Transverse colon (tissue), 4 donors: ENCODE results near the gene NDUFA12. TPM values are rescaled to one million over a fixed set of nuclear protein-coding genes. Genes with fewer than 3 reads are reported as not detected.

Experiments
- DNase-seq: peaks from one replicate; pipeline ENCODE4 v3.0.0-alpha.2; 2019
- H3K27ac ChIP-seq, 4 donors: fragments of 200-600 bp; sonication (generic); 2 replicates each; pipeline ENCODE4 v1.5.1; 2016 to 2018; ENCODE audit warnings: inconsistent platforms in 4 of 4
- H3K27me3 ChIP-seq: fragments of 200-600 bp; sonication (generic); 2 replicates; pipeline ENCODE4 v1.5.1; 2017; ENCODE audit warnings: inconsistent platforms
- H3K36me3 ChIP-seq, 4 donors: fragments of 200-600 bp; sonication (generic); 2 replicates each; pipeline ENCODE4 v1.5.1; 2017 to 2019; ENCODE audit warnings: inconsistent platforms in 4 of 4
- H3K4me1 ChIP-seq, 4 donors: fragments of 200-600 bp; sonication (generic); 2 replicates each; pipeline ENCODE4 v1.5.1; 2017 to 2020; ENCODE audit warnings: inconsistent platforms in 4 of 4
- H3K4me3 ChIP-seq, 4 donors: fragments of 200-600 bp; sonication (generic); 1 replicate in 1 of 4; 2 replicates in 3 of 4; pipeline versions ENCODE4 v1.5.1 to v1.6.1; 2017 to 2019; ENCODE audit warnings: inconsistent platforms in 4 of 4
- H3K9me3 ChIP-seq, 2 donors: fragments of 200-600 bp; sonication (generic); 2 replicates each; pipeline ENCODE4 v1.5.1; 2017 to 2019; ENCODE audit warnings: inconsistent platforms in 2 of 2
- EP300 ChIP-seq: sonication (generic); formaldehyde crosslinking; IDR thresholded peaks from one replicate; pipeline ENCODE4 v1.6.1; 2017; ENCODE audit warnings: antibody characterized with exemption, low read depth
- POLR2A ChIP-seq: fragments of 450-650 bp; IDR thresholded peaks from one replicate; pipeline ENCODE4 v1.6.1; 2016; ENCODE audit warnings: antibody characterized with exemption, mild to moderate bottlenecking, moderate library complexity
- POLR2AphosphoS5 ChIP-seq, 3 donors: sonication (generic); formaldehyde crosslinking; IDR thresholded peaks; one replicate each; pipeline ENCODE4 v1.6.1; 2016; ENCODE audit warnings: antibody characterized with exemption in 3 of 3
- WGBS, 2 donors: methylation state at CpG; one replicate each; pipeline ENCODE4 v1.1.5; 2018; ENCODE audit warnings: low coverage in 1 of 2; 5-methylcytosine and 5-hydroxymethylcytosine counted together
- in situ Hi-C, 4 donors: fragments of 200-750 bp; cut with MboI; loops; one replicate each; pipeline versions ENCODE4 v1.15.0 to v1.15.1; 2017; ENCODE audit warnings: low sequenced_read_pairs in 3 of 4, low pct_ligation_motif_present in 1 of 4, low pct_unique_long_range_greater_than_20kb in 1 of 4
- intact Hi-C: fragments of 100-400 bp; cut with DNase I; formaldehyde crosslinking; loops from one replicate; pipeline ENCODE4 v1.15.1; 2023; ENCODE audit warnings: low total_unique reads
- total RNA-seq, 4 donors: library from RNA; depleted of rRNA; stranded (reverse); fragments of >200 nt; gene quantifications; one replicate each; pipeline ENCODE4 v1.1.0, GENCODE V29; 2016
- TF ChIP-seq, protein P1 (sequence below), 5 experiments: fragments of 200-600 bp in 3 of 5; fragments of 450-650 bp in 2 of 5; sonication (generic) in 3 of 5; IDR thresholded peaks; 1 replicate in 2 of 5; 2 replicates in 3 of 5; pipeline ENCODE4 v1.5.1; 2016 to 2017; ENCODE audit warnings: antibody characterized with exemption in 5 of 5, inconsistent platforms in 3 of 5, mild to moderate bottlenecking in 2 of 5, moderate library complexity in 1 of 5

NDUFA12 gene
- total RNA-seq, 4 donors from 2014 or later = 4.4 to 155 (median 69.2) TPM

GRCh38 chr12:94983321-94983720, 20.2 kb downstream of the NDUFA12 start:
- DNase-seq = no peak
- in situ Hi-C loops (no loop called here), intact Hi-C loops (no loop called here)
- H3K9me3 ChIP-seq = no peaks in the 10 kb centered on the region
- WGBS, 2 donors = 98% methylated on average over 2 of the region's 2 CpGs; no CpG with 5 or more reads in 1 of the 2 donors
- H3K27me3 ChIP-seq = no peaks in the 10 kb centered on the region
- no peak for TF ChIP-seq EP300
- TF ChIP-seq POLR2A = no peak
- no peak for TF ChIP-seq POLR2AphosphoS5 (IDR thresholded peaks at IDR 0.05)
- TF ChIP-seq, protein P1, sequence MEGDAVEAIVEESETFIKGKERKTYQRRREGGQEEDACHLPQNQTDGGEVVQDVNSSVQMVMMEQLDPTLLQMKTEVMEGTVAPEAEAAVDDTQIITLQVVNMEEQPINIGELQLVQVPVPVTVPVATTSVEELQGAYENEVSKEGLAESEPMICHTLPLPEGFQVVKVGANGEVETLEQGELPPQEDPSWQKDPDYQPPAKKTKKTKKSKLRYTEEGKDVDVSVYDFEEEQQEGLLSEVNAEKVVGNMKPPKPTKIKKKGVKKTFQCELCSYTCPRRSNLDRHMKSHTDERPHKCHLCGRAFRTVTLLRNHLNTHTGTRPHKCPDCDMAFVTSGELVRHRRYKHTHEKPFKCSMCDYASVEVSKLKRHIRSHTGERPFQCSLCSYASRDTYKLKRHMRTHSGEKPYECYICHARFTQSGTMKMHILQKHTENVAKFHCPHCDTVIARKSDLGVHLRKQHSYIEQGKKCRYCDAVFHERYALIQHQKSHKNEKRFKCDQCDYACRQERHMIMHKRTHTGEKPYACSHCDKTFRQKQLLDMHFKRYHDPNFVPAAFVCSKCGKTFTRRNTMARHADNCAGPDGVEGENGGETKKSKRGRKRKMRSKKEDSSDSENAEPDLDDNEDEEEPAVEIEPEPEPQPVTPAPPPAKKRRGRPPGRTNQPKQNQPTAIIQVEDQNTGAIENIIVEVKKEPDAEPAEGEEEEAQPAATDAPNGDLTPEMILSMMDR (IDR thresholded peaks at IDR 0.05) = no peak
- no peak overlapping the region for H3K4me3 ChIP-seq
- H3K36me3 ChIP-seq = no peaks in the 10 kb centered on the region
- H3K4me1 ChIP-seq = no peaks in the 10 kb centered on the region
- H3K27ac ChIP-seq = no peak overlapping the region

GRCh38 chr12:94982456-94982855, 21.0 kb downstream of the NDUFA12 start:
- H3K9me3 ChIP-seq = no peaks in the 10 kb centered on the region
- H3K27ac ChIP-seq = no peak overlapping the region
- H3K36me3 ChIP-seq = no peaks in the 10 kb centered on the region
- TF ChIP-seq POLR2AphosphoS5 (IDR thresholded peaks at IDR 0.05) = no peak
- TF ChIP-seq, protein P1 (IDR thresholded peaks at IDR 0.05) = no peak
- no peak for TF ChIP-seq POLR2A
- no peaks in the 10 kb centered on the region for H3K4me1 ChIP-seq
- 30 to 76% methylated on average over 2 to 7 of the region's 7 CpGs for WGBS, 2 donors
- intact Hi-C loops = no loop called here
- no peaks in the 10 kb centered on the region for H3K27me3 ChIP-seq
- DNase-seq = no peak
- in situ Hi-C loops = no loop called here
- no peak overlapping the region for H3K4me3 ChIP-seq

- WGBS, 2 donors = 53 to 68% methylated on average over 4 of the region's 4 CpGs
- in situ Hi-C loops = no loop called here
- no peak overlapping the region for H3K27ac ChIP-seq
- intact Hi-C loops = no loop called here
- no peak for DNase-seq
- H3K4me1 ChIP-seq = no peaks in the 10 kb centered on the region
- H3K4me3 ChIP-seq = no peak overlapping the region
- no peaks in the 10 kb centered on the region for H3K36me3 ChIP-seq
- no peaks in the 10 kb centered on the region for H3K27me3 ChIP-seq
- no peak for TF ChIP-seq POLR2A
- no peak for TF ChIP-seq EP300
- TF ChIP-seq, protein P1 (IDR thresholded peaks at IDR 0.05) = peak in 2 of 5 experiments; percentile 10 to 27
- TF ChIP-seq POLR2AphosphoS5 (IDR thresholded peaks at IDR 0.05) = no peak
- no peaks in the 10 kb centered on the region for H3K9me3 ChIP-seq
These were observed 22.9 kb downstream of the NDUFA12 start for GRCh38 chr12:94980577-94980976.

DNA sequence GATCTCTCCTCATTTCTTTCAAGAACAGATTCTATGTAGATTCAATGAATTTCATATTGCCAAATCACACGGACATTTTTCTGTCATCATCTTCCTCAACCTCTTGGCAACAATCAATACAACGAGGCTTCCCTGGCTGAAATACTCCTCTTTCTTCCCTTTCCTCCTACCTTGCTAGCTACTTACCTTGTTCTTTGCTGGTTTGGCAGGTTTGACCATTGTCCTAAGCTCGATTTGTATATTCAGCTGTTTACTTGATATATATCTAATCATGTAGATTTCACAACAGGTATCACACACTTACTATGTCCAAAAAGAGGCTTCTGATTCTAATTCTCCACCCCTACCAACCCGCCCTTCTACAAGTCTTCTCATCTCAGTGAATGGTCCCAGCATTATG, 23.6 kb downstream of the NDUFA12 start:
- Histone ChIP-seq H3K4me1 (no peaks in the 10 kb centered on the region), H3K27ac (no peak overlapping the region), H3K36me3 (no peaks in the 10 kb centered on the region), H3K4me3 (no peak overlapping the region), H3K27me3 (no peaks in the 10 kb centered on the region), H3K9me3 (no peaks in the 10 kb centered on the region)
- in situ Hi-C loops = no loop called here
- DNase-seq = no peak
- 86 to 87% methylated on average over 4 of the region's 4 CpGs for WGBS, 2 donors
- intact Hi-C loops = no loop called here
- TF ChIP-seq EP300 (no peak), POLR2AphosphoS5 (IDR thresholded peaks at IDR 0.05) (no peak), POLR2A (no peak)
- TF ChIP-seq, protein P1 (IDR thresholded peaks at IDR 0.05) = no peak
